Caco-2 (cell line): ENCODE data around the gene CDH12. TPM values are rescaled to one million over a fixed set of nuclear protein-coding genes. Genes with fewer than 3 reads are reported as not detected.

Source experiments
- BruUV-seq: library from RNA; stranded (reverse); fragments of 400-500 nt; replicated peaks from 2 replicates; lab custom pipeline; 2021; lab: Mats Ljungman, UMichigan
- CTCF ChIA-PET: fragments of 300-600 bp; sonication (Branson Sonifier 250); formaldehyde crosslinking; loops from one replicate; lab custom pipeline; 2022; ENCODE audit warnings: antibody characterized with exemption; lab: Charles Lee
- POLR2A ChIA-PET: fragments of 300-600 bp; sonication (Branson Sonifier 250); formaldehyde crosslinking; loops from one replicate; lab custom pipeline; 2022; ENCODE audit warnings: antibody characterized with exemption; lab: Charles Lee
- DNase-seq, 2 experiments: peaks; one replicate each; pipeline versions ENCODE4 v3.0.0 to v3.0.0-alpha.2; 2020 to 2022
- H3K27me3 ChIP-seq: replicated peaks from 2 replicates; pipeline ENCODE4 v1.6.0; 2011; ENCODE audit warnings: low read length; ENCODE audit not compliant: control insufficient read depth, insufficient read depth
- H3K36me3 ChIP-seq: 2 replicates; pipeline ENCODE4 v1.5.1; 2011; ENCODE audit warnings: low read length; ENCODE audit not compliant: control insufficient read depth, insufficient read depth
- H3K4me1 ChIP-seq: fragments of 250-450 bp; sonication (Bioruptor Pico); 2 replicates; pipeline ENCODE4 v1.5.1; 2020; ENCODE audit warnings: mild to moderate bottlenecking
- H3K4me3 ChIP-seq: 2 replicates; pipeline ENCODE4 v1.5.1; 2011; ENCODE audit warnings: low read depth, mild to moderate bottlenecking, control low read depth, low read length
- H3K9me3 ChIP-seq: fragments of 250-450 bp; sonication (Bioruptor Pico); 2 replicates; pipeline ENCODE4 v1.5.1; 2020; ENCODE audit warnings: mild to moderate bottlenecking, moderate library complexity
- H3K27ac Mint-ChIP-seq: one replicate; pipeline ENCODE4 v1.8.0; 2022; ENCODE audit warnings: mixed read lengths; ENCODE audit not compliant: unreplicated experiment
- H3K27me3 Mint-ChIP-seq: one replicate; pipeline ENCODE4 v1.8.0; 2022; ENCODE audit warnings: mixed read lengths; ENCODE audit not compliant: insufficient read depth, unreplicated experiment
- H3K36me3 Mint-ChIP-seq: one replicate; pipeline ENCODE4 v1.8.0; 2022; ENCODE audit warnings: mild to moderate bottlenecking, mixed read lengths; ENCODE audit not compliant: insufficient read depth, unreplicated experiment
- H3K4me1 Mint-ChIP-seq: one replicate; pipeline ENCODE4 v1.8.0; 2022; ENCODE audit warnings: low read depth, mixed read lengths; ENCODE audit not compliant: unreplicated experiment
- H3K4me3 Mint-ChIP-seq: one replicate; pipeline ENCODE4 v1.8.0; 2022; ENCODE audit warnings: mild to moderate bottlenecking, moderate library complexity, mixed read lengths; ENCODE audit not compliant: unreplicated experiment
- H3K9me3 Mint-ChIP-seq: one replicate; pipeline ENCODE4 v1.8.0; 2022; ENCODE audit warnings: mixed read lengths; ENCODE audit not compliant: unreplicated experiment
- CTCF ChIP-seq, 2 experiments: fragments of 200-600 bp in 1 of 2; IDR thresholded peaks; 1 replicate in 1 of 2; 2 replicates in 1 of 2; pipeline versions ENCODE4 v1.5.1 to v1.8.0; 2011 to 2022; ENCODE audit warnings: antibody characterized with exemption in 1 of 2, control low read depth in 1 of 2, inconsistent platforms in 1 of 2, low read depth in 1 of 2, low read length in 1 of 2, mild to moderate bottlenecking in 1 of 2, moderate library complexity in 1 of 2; ENCODE audit not compliant: insufficient read depth in 1 of 2, severe bottlenecking in 1 of 2, unreplicated experiment in 1 of 2
- intact Hi-C: fragments of 100-400 bp; cut with micrococcal nuclease; formaldehyde crosslinking; loops from one replicate; pipeline ENCODE4 v1.10.0; 2022; ENCODE audit not compliant: unreplicated experiment
- total RNA-seq: library from RNA; stranded (reverse); gene quantifications from 2 replicates; pipeline ENCODE4 v1.2.3, GENCODE V29; 2022

The CDH12 gene
- total RNA-seq, 1 experiment from 2014 or later = not detected

- H3K27me3 Mint-ChIP-seq = no peaks in the 10 kb centered on the region
- H3K9me3 Mint-ChIP-seq = no peaks in the 10 kb centered on the region
- no peaks in the 10 kb centered on the region for H3K36me3 Mint-ChIP-seq
- TF ChIP-seq CTCF (IDR thresholded peaks at IDR 0.05; ENCODE audit: insufficient read depth in 1 of 2, low read depth in 1 of 2, low read length in 1 of 2, severe bottlenecking in 1 of 2, unreplicated experiment in 1 of 2) = no peak
- DNase-seq = no peak
- no peaks in the 10 kb centered on the region for H3K9me3 ChIP-seq
- ChIA-PET POLR2A (no interaction called here), CTCF (no interaction called here)
- H3K4me3 ChIP-seq = no peak overlapping the region
- H3K27me3 ChIP-seq = no peaks in the 10 kb centered on the region
- no peaks in the 10 kb centered on the region for H3K36me3 ChIP-seq
- no peak overlapping the region for H3K27ac Mint-ChIP-seq
- no TSS peak for BruUV-seq
- intact Hi-C loops = no loop called here
- no peak overlapping the region for H3K4me3 Mint-ChIP-seq
- no peaks in the 10 kb centered on the region for H3K4me1 ChIP-seq
- no peaks in the 10 kb centered on the region for H3K4me1 Mint-ChIP-seq
These were observed 480.1 kb downstream of the CDH12 start for GRCh38 chr5:22372826-22373660.

GRCh38 chr5:22372376-22372775 lies 480.8 kb downstream of the CDH12 start:
- no peaks in the 10 kb centered on the region for H3K4me1 Mint-ChIP-seq
- H3K36me3 Mint-ChIP-seq = no peaks in the 10 kb centered on the region
- H3K9me3 Mint-ChIP-seq = no peaks in the 10 kb centered on the region
- TF ChIP-seq CTCF (IDR thresholded peaks at IDR 0.05; ENCODE audit: insufficient read depth in 1 of 2, low read depth in 1 of 2, low read length in 1 of 2, severe bottlenecking in 1 of 2, unreplicated experiment in 1 of 2) = no peak
- Histone ChIP-seq H3K4me3 (no peak overlapping the region), H3K36me3 (no peaks in the 10 kb centered on the region), H3K9me3 (no peaks in the 10 kb centered on the region), H3K4me1 (no peaks in the 10 kb centered on the region), H3K27me3 (no peaks in the 10 kb centered on the region)
- ChIA-PET POLR2A (no interaction called here), CTCF (no interaction called here)
- no peak overlapping the region for H3K27ac Mint-ChIP-seq
- BruUV-seq = no TSS peak
- intact Hi-C loops = no loop called here
- no peak overlapping the region for H3K4me3 Mint-ChIP-seq
- DNase-seq = no peak
- no peaks in the 10 kb centered on the region for H3K27me3 Mint-ChIP-seq

GRCh38 chr5:22354956-22355355 lies 498.2 kb downstream of the CDH12 start:
- Mint-ChIP-seq H3K27ac (no peak overlapping the region), H3K4me1 (no peaks in the 10 kb centered on the region), H3K9me3 (no peaks in the 10 kb centered on the region), H3K36me3 (no peaks in the 10 kb centered on the region), H3K4me3 (no peak overlapping the region), H3K27me3 (no peaks in the 10 kb centered on the region)
- ChIA-PET POLR2A (no interaction called here), CTCF (no interaction called here)
- DNase-seq = no peak
- Histone ChIP-seq H3K9me3 (no peaks in the 10 kb centered on the region), H3K4me3 (no peak overlapping the region), H3K4me1 (no peaks in the 10 kb centered on the region), H3K27me3 (no peaks in the 10 kb centered on the region), H3K36me3 (no peaks in the 10 kb centered on the region)
- BruUV-seq = no TSS peak
- intact Hi-C loops = no loop called here
- no peak for TF ChIP-seq CTCF (IDR thresholded peaks at IDR 0.05; ENCODE audit: insufficient read depth in 1 of 2, low read depth in 1 of 2, low read length in 1 of 2, severe bottlenecking in 1 of 2, unreplicated experiment in 1 of 2)
